ENCODE results near the gene PTPRG.
"Not testable (repeated sequence)": the region's sequence is repeated elsewhere in the genome, so short reads cannot be mapped to it uniquely, and the experiment has no call there.

PTPRG gene

DNA sequence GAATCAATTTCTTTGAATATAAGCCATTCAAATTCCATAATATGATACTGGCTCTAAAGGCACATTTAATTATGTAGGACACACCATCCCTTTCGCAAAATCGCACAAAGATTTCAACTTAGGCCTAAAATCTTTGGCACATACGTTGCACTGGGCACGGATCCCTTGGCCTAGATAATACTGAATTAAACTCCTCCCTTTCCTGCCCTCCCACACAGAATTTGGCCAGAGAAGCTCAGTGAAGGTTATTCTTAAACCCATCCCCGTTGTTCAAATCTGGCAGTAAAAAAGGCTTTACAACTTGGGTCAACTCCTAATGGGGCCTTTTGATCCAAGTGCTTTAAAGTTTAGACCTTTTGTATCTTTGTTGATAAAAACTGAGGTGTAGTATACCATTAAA lies 247.2 kb downstream of the PTPRG start:
- no peak for DNase-seq

DNA sequence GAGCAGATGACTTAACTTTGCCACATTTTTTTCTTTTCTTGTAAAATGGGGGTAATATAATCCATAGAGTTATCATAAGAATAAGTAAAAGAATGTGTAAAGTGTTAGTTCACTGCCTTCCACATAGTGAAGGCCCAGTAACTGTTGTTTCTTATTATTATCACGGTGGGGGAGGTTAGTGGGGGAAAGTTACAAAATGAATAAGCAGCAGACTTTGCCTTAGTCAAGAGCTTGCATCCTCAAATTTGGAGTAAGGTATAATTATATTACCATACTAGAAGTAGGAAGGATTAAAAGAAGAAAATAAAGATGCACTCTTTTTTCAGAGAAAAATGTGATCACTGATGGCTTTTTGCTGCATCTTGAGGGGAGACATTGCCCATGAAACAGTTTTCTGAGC lies 247.6 kb downstream of the PTPRG start:
- DNase-seq, result no peak

DNA sequence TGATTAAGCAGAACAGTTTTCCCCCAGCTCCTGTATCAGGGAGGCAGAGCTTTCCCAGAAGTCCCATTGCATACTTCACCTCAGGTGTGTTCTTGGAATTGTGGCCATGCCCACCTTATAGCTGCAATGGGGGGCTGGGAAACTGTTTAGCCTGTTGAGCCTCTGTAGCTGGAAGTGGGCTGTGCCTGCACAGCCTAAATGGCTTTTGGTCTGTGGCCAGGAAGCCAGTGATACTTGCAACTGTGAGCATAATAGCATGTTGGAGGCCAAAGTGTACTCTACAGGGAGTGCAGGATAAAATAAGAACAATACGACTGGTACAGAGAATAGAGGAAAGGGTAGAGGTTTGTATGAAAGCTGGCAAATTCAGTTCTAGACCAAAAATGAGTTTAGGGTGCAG lies 248.5 kb downstream of the PTPRG start:
- no peak for DNase-seq

DNA sequence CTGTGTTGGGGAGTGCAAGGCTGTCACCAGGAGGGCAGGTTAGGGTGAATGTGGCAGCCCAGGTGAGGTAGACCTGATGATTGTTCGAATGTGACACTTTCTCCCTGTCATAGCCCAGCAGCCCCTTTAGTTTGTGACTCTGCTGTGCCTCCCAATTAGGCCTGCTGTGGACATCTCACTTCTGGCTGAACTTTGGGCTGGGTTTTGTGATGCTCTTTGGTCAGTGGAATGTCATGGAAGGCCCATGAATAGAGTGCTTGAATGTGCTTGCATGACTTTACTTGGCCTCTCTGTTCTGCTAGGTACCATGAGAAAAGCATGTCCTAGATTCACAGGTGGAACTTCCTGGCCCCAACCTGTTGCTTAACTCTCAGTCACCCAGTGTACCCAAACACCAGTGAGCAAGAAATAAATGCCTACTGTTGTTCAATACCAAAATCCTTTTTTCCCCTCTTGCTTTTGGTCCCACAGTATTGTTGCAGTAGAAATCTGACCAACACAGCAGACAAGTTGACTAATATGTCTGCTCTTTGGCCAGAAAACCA lies 249.7 kb downstream of the PTPRG start:
- no peak for DNase-seq

DNA sequence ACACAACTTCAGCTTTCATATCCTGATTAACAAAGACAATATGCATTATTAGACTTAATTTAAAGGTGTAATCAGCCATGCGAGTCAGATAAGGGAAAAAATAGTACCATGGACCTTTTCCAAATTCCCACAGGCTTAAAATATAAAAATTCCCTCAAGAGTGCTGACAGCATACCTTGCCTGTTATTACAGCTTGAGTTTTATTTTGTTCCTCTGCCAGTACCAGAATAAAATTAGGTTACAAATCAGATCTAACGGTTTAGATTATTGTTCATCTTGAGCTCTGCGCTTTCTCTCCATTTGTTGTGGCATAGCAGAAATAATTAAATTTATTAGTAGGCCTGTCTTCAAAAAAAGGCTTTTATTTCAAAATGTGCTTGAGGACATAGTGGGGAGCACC lies 250.3 kb downstream of the PTPRG start:
- no peak for DNase-seq

DNA sequence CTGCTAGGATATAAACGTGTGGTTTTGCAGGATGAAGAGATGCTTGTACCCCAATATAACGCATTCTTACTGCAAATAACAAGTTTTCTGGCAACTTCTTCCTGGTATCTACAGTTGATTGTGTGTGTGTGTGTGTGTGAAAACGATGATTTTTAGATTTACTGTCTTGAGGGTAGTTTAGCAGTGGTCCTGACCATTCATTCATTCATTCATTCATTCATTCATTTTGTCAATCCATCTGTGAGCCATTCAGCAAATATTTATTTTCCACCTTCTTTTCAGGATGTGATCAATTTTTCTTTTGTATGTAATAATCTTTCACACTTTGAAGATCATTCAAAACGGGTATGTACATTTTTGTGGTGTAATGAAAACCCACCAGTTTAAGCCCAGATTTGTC lies 250.7 kb downstream of the PTPRG start:
- no peak for DNase-seq

DNA sequence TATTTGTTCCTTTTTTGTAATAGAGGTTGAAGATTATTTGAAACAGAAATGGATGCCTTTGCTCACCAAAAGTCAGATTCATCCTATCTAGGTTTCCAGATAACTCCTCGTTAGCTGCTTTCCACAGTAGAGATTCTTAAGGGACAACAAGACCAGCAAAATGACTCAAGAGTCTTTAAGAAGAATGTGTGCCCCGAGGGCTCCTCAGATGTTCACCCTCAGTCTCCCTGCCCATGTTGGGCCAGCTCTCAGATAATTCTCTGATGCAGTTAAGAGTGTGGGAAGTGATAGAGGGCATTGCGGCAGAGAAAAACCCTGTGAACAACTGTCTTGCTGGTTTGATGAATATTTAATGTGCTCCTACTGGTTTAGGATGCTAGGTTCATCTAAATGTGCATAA lies 251.1 kb downstream of the PTPRG start:
- no peak for DNase-seq

DNA sequence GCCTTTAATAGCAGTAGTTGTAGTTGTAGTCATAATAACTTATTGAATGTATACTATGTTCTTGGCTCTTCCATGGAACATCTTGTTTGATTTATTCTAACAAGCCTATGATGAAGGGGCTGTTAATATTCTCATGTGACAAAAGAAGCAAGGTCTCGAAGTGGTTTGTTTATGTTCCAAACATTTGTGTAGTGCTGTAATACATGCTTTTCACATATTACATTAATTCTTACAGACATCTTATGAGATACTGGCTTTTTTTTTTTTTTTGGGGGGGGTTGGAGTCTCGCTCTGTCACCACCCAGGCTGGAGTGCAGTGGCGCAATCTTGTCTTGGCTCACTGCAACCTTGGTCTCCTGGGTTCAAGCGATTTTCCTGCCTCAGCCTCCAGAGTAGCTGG lies 252.3 kb downstream of the PTPRG start:
- no peak for DNase-seq

DNA sequence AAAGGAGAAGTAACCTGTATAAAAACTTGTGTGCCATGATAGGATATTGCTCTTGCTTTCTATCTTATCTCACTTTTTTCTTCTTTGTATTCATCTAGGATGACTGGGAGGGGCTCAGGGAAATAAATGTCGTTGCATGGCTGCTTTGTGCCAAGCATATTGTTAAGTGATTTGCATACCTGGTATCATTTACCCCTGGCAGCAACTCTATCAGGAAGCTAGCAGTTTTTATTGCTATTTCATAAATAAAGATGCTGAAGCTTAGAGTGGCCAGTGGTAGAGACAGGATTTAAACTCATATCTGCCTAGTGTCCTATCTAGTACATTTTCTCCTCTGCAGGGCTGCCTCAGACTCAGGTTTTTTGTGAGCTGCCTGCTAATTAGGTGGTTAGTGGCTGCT lies 253.3 kb downstream of the PTPRG start:
- DNase-seq, result no peak

DNA sequence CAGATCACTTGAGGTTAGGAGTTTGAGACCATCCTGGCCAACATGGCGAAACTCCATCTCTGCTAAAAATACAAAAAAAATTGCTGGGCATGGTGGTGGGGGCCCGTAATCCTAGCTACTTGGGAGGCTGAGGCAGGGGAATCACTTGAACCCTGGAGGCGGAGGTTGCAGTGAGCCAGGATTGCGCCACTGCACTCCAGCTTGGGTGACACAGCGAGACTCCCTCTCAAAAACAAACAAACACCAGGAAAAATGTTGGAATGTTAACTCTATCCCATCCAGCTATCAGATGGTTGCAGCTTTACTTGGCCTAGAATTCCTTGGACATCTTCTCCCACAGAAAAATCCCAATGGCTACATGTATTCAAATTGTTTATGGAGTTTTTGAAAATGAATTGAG lies 254.9 kb downstream of the PTPRG start:
- DNase-seq, result not testable (repeated sequence)

DNA sequence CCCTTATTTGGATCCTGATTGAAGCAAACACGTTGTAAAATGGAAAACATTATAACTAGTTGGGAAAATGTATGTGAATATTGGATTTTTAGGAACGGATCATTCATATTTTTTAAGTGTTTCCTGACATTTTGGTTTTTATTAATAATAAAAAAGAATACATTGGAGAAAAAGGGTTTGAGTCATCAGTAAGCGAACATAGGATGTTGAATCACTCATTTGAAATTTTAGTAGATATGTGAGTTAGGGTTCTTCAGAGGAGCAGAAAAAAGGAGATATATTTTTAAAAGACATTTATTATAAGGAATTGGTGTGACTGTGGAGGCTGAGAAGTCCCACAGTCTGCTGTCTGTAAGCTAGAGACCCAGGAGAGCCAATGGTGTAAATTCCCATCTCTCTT lies 258.5 kb downstream of the PTPRG start:
- no peak for DNase-seq

DNA sequence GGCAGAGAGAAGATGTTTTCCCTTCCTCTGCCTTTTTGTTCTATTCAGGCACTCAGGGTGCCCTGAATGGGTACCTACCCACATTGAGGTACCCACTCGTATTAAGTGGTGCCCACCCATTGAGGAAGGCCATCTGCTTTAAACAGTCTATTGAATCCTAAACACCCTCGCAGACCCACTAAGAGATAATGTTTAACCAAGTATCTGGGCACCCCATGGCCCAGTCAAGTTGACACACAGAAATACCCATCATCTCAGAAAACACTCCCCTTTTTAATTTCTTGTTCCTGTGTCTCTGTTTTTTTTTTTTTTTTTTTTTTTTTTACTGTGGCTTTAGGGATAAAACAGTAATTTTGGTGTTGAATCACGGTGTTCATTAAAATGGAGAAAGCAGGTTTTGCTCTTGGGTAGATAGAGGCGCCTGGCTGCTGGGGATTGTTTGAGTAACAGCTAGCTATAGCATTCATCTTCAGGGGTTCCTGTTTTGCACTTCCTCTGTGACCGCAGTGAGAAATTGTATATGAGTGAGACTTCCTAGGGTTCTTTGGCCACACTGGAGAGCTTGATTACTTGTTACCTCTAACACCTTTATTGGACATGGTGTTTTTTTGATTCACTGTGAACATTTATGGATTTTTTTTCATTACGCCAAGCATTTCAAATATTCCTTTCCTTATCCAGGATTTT lies 259.1 kb downstream of the PTPRG start:
- DNase-seq, result no peak

DNA sequence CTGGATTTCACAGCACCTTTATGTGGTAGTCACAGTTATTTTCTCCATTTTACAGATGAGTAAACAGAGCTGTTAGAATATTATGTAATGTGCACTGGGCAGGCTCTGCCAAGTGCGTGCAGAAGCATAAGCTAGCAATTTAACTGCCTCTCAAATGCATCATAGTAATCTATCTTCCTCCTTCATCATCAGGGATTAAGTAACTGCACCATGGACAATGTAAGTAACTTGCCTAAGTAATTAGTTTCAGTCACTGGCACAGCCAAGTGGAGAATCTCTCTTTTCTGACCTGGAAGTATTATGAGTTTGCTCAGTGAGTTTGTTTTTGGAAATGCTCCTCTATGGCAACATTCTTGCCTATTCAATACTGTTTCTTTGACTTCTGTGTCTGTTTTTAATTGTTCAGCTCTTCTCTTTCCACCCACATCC lies 260.5 kb downstream of the PTPRG start:
- no peak for DNase-seq

DNA sequence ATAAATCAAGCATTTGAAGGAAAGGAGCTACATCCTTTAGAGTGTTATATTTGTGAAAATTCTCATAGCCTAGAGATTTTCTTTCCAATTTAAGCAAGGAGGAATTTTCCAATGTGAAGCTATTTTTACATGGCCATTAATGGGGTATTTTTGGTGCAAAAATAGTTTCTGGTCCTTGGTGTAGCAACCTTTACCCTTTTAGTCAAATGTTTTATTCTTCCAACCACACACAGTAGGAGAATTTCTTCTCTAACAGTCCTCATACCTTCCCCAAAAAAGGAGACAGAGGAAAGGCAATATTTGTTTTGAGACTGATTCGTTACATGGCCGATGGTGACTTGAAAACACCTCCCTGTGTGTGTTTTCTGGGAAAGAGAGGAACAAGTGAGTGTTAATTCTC lies 261.2 kb downstream of the PTPRG start:
- DNase-seq, result no peak

DNA sequence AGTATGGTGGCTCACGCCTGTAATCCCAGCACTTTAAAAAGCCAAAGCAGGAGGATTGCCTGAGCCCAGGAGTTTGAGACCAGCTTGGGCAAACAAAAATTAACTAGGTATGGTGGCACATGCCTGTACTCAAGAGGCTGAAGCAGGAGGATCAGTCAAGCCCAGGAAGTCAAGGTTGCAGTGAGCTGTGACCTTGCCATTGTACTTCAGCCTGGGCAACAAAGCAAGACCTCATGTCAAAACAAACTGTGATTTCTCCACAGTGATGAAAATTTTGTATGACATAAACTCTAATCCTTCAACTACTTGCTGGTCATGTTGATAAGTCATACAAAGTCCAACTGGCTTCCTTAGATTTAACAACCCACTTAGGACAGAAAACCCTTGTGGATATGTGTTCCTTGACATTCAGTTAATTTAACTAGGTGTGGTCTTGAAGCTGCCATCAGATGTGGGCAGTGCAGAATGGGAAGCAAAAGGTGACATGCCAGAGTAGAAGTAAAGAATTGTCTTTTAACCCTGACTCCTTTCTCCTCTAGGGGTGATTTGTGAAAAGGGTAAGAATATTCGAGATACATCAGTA lies 263.3 kb downstream of the PTPRG start:
- DNase-seq, result no peak

DNA sequence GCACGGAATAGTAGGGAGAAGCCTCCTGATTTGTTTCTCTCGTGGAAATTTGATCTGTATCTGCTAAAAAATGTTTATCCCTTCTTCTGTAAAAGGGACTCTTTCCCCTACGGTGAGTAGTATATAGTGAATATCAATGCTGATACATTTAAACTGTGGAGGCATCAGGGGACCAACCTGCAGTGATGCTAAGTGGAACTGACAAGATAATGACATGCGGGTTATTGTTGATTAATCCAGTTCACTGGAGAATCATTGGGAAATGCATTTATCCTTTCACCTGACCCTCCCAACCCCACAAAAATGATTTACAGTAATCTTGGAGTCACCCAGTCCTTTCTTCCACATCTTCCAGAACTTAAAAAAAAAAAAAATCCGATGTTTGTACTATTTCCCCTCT lies 264.8 kb downstream of the PTPRG start:
- DNase-seq, result no peak

DNA sequence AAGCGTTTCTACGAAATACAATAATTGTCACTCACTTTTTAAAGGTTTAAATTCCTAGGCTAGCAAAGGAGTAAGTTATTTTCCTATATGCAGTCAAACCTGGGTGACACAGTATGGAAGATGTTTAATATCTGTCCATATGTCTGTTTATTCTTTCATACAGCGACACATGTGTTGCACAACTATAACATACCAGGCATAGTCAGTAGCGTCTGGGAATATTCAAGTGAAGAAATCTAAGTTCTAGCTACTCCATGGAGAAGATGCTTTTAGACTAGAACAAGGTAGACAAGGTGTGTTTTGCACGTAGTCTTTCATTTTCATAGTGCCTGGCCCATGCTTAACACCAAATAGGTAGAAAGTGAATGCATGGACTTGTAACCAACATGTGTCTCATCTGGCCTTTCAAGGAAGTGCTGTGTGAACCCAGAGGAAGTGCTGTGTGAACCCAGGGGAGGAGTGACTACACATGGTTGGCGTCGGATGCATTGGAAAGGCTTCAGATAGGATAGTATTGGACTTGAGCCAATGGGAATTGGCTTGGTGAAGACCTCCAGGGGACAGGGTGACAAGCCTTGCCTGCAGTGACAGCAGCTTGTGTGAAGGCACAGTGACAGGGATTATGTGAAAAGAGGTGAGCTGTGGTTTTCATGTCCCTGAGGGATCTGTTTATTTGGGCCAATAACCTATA lies 267.0 kb downstream of the PTPRG start:
- no peak for DNase-seq

DNA sequence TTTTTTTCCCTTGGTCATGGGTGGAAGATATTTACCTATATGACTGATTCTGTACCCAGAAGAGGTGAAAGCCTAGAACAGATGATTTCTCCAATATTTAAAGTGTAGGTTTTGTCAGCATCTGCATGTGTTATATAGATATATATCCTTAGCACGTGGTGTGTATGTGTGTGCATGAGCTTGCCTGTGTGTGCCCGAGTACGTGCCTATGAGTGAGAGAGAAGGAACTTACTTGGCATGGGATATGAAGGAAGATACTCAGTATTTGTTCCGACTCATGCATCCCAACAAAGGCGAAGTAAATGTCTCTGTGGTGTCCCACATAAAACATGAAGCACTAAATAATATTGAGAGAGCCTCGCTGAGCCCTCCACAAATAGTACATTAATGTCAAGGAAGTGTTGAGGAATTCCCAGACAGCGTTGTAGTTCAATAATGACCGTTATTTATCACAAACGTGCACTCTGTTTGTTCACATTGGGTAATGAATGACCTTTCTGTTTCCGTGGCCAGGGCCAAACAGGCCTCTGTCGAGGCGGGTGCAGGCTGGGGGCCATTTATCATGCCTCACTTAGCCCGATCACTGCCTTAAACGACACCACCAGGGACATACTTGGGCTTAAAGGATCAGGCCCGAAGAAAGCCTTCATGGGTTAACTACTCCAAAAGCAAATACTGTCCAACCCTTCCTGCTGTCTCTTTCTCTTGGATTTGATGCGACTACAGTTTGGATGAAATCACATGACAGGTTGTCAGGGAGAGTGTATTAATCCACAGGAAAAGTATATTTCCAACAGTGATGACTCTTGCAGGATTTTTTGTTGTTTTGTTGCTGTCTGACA lies 267.7 kb downstream of the PTPRG start:
- DNase-seq, result no peak

DNA sequence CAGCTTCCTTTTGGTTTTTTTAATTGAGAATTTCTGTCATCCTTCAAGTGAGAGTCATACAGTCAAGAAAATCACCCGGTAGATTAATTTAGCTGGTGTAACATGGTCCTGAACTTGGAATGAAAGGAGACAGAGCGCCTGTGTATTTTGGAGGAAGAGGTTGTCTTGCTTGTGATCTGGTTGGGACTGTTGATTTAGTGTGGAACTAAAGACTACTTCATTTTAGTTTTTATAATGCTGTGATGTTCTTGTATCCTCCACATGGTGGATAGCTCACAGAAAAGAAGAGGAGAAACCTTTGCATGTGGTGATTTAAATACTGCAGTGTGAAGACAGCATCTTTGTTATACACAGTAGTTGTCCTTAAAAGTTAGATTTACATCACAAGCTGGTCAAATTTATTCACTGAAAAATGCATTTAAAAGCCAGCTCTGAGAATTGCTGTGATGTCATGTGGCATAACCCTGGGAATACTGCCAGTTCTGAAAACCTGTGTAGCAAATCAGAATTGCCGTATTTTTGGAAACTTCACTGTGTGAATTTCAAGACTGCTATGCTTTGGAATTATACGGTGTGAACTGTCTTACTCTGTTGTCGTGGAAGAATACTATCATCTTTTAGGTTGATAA lies 268.5 kb downstream of the PTPRG start:
- no peak for DNase-seq

DNA sequence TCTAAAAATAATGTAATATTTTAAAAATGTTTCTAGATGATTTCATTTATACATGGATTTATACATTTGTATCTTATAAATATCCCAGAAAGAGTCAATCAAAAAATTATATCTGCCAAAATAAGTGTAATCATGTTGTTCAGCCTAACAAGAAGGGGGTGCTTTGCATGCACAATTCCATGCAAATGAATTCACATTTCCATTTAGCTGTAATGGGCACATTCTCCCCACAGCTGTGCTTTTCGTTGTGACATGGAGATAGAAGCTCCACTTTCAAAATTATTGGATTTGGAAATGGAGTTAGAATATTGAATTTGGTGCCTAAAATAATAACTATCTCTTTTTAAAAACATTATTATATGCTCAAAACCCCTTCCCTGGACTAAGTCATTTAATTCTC lies 270.6 kb downstream of the PTPRG start:
- no peak for DNase-seq

DNA sequence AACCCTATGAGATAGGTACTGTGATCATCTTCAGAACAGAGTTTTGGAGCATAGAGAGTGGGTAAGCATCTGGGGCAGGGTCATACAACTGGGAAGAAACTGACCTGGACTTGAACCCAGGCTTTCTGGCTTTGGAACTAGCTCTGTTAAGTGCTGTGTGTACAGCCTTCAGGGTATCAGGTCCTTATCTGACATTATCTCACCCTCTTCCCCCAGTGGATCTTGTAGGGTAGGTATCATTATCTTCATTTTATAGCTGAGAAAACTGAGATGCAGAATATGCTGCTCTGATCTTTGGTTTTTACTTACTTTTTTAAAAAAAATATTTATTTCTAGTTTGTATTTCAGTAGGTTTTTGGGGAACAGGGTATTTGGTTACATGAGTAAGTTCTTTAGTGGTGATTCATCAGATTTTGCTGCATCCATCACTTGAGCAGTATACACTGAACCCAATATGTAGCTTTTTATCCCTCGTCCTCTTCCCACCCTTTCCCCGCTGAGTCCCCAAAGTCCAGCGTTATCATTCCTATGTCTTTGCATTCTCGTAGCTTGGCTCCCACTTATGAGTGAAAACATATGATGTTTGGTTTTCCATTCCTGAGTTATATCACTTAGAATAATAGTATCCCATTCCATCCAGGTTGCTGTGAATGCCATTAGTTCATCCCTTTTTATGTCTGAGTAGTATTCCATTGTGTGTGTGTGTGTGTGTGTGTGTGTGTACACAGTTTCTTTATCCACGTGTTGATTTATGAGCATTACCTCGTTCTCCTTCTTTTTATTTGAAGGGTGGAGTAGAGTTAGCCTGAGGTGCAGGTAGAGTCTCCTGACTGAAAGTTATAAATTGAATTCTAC lies 271.2 kb downstream of the PTPRG start:
- DNase-seq, result no peak

DNA sequence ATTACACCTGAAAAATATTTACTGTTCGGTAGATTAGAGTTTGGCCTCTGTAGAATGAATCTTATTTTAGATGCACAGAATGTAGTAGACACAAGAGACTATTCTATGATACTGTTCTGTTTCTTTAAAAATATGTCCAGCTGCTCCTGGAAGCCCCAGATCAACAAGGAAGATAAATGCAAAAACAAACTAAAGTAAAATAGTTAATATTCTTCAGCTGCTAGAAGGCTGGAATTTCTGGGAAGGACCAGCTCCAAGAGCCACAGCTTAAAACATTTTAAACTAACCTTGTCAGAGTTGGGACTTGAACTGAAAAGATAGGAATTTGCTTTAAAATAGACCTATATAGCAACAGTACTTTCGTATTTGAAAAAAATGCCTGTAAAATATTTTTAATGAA lies 277.9 kb downstream of the PTPRG start:
- no peak for DNase-seq

Data from CD4-positive, alpha-beta T cell treated with Interleukin-12 subunit alpha and Interleukin-12 subunit beta, for 1 hour (primary cell).